NCI-H187 (cell line): ENCODE results near the gene CACNA1B.

Experiments used
- DNase-seq, 2 experiments: peaks; one replicate each; lab custom pipeline; 2025; lab: John Stamatoyannopoulos, UW

Gene CACNA1B

GRCh38 chr9:138053321-138053868 lies 175.8 kb downstream of the CACNA1B start:
- no peak for DNase-seq

GRCh38 chr9:138053996-138054752 lies 176.6 kb downstream of the CACNA1B start:
- DNase-seq, result no peak

- DNase-seq, result no peak
These were observed 180.1 kb downstream of the CACNA1B start for GRCh38 chr9:138057726-138058125.

- DNase-seq, result no peak
These were observed 180.6 kb downstream of the CACNA1B start for GRCh38 chr9:138058181-138058580.

- DNase-seq, result no peak
These were observed 181.6 kb downstream of the CACNA1B start for GRCh38 chr9:138059196-138059595.

- DNase-seq, result no peak
These were observed 182.8 kb downstream of the CACNA1B start for GRCh38 chr9:138060365-138060764.

- no peak for DNase-seq
These were observed 183.3 kb downstream of the CACNA1B start for GRCh38 chr9:138060881-138061280.

- no peak for DNase-seq
These were observed 184.0 kb downstream of the CACNA1B start for GRCh38 chr9:138061631-138062030.

GRCh38 chr9:138062196-138062595 lies 184.6 kb downstream of the CACNA1B start:
- no peak for DNase-seq

- no peak for DNase-seq
These were observed 185.5 kb downstream of the CACNA1B start for GRCh38 chr9:138063033-138063432.

- no peak for DNase-seq
These were observed 186.2 kb downstream of the CACNA1B start for GRCh38 chr9:138063785-138064184.

- no peak for DNase-seq
These were observed 187.0 kb downstream of the CACNA1B start for GRCh38 chr9:138064547-138064946.

GRCh38 chr9:138065287-138065686 lies 187.7 kb downstream of the CACNA1B start:
- DNase-seq, result no peak

GRCh38 chr9:138066049-138066448 lies 188.5 kb downstream of the CACNA1B start:
- no peak for DNase-seq

- no peak for DNase-seq
These were observed 190.2 kb downstream of the CACNA1B start for GRCh38 chr9:138067613-138068367.

GRCh38 chr9:138068601-138069035 lies 191.0 kb downstream of the CACNA1B start:
- DNase-seq, result no peak

GRCh38 chr9:138069731-138070456 lies 192.3 kb downstream of the CACNA1B start:
- no peak for DNase-seq

- no peak for DNase-seq
These were observed 193.2 kb downstream of the CACNA1B start for GRCh38 chr9:138070815-138071214.

- DNase-seq, result no peak
These were observed 193.7 kb downstream of the CACNA1B start for GRCh38 chr9:138071292-138071691.

GRCh38 chr9:138071731-138072130 lies 194.1 kb downstream of the CACNA1B start:
- no peak for DNase-seq

GRCh38 chr9:138072161-138072842 lies 194.7 kb downstream of the CACNA1B start:
- no peak for DNase-seq

GRCh38 chr9:138072897-138073296 lies 195.3 kb downstream of the CACNA1B start:
- DNase-seq, result no peak
